NB4 (cell line): ENCODE data around the gene MYOZ3.

Experiments
- CTCF ChIP-seq: IDR thresholded peaks from one replicate; pipeline ENCODE4 v1.5.1; 2012; ENCODE audit warnings: low read depth, low read length
- MAX ChIP-seq: IDR thresholded peaks from 2 replicates; pipeline ENCODE4 v1.6.1; 2011; ENCODE audit warnings: low read depth, low read length
- MYC ChIP-seq: IDR thresholded peaks from 2 replicates; pipeline ENCODE4 v1.6.1; 2011; ENCODE audit warnings: low read depth, low read length
- POLR2A ChIP-seq: IDR thresholded peaks from 2 replicates; pipeline ENCODE4 v1.6.1; 2011; ENCODE audit warnings: mild to moderate bottlenecking; ENCODE audit not compliant: insufficient read length; ENCODE audit errors: extremely low read depth

- TF ChIP-seq CTCF, result no peak
- no peak for TF ChIP-seq MYC
- no peak for TF ChIP-seq MAX
- no peak for TF ChIP-seq POLR2A
Observed at GRCh38 chr5:150653762-150654556, 7.1 kb upstream of the MYOZ3 start.
